GM18868 (cell line): ENCODE measurements around the gene TMEM250.
"Not testable (repeated sequence)": the region's sequence is repeated elsewhere in the genome, so short reads cannot be mapped to it uniquely, and the experiment has no call there.

Experiments
- ATAC-seq: cut with Tn5 transposase; IDR thresholded peaks from one replicate; pipeline ENCODE4 v1.9.1; 2021; ENCODE audit warnings: mild to moderate bottlenecking, moderate library complexity; ENCODE audit not compliant: unreplicated experiment

The TMEM250 gene

GRCh38 chr9:136118320-136119060, at the start of gene TMEM250:
TSS of gene TMEM250 (minus strand) at chr9:136118875. CDS start at chr9:136116900, 1,975 bp downstream.
- ATAC-seq: peak; percentile 72

GRCh38 chr9:136163248-136163850, 44.7 kb upstream of the TMEM250 start:
- ATAC-seq: no peak

GRCh38 chr9:136160995-136161610, 42.4 kb upstream of the TMEM250 start:
- no peak for ATAC-seq

GRCh38 chr9:136160381-136160841, 41.7 kb upstream of the TMEM250 start:
- no peak for ATAC-seq

- ATAC-seq: no peak
These were observed 41.2 kb upstream of the TMEM250 start for GRCh38 chr9:136159851-136160250.

- ATAC-seq: no peak
These were observed 39.0 kb upstream of the TMEM250 start for GRCh38 chr9:136157477-136158265.

- no peak for ATAC-seq
These were observed 37.8 kb upstream of the TMEM250 start for GRCh38 chr9:136156209-136157120.

GRCh38 chr9:136155576-136155975, 36.9 kb upstream of the TMEM250 start:
- no peak for ATAC-seq

GRCh38 chr9:136154943-136155342, 36.3 kb upstream of the TMEM250 start:
- no peak for ATAC-seq

- no peak for ATAC-seq
These were observed 34.8 kb upstream of the TMEM250 start for GRCh38 chr9:136153381-136154065.

GRCh38 chr9:136152931-136153330, 34.3 kb upstream of the TMEM250 start:
- no peak for ATAC-seq

- ATAC-seq: no peak
These were observed 33.8 kb upstream of the TMEM250 start for GRCh38 chr9:136152543-136152866.

GRCh38 chr9:136151848-136152542, 33.3 kb upstream of the TMEM250 start:
- no peak for ATAC-seq

GRCh38 chr9:136151214-136151804, 32.6 kb upstream of the TMEM250 start:
- no peak for ATAC-seq

GRCh38 chr9:136150664-136151213, 32.1 kb upstream of the TMEM250 start:
- ATAC-seq: not testable (repeated sequence)

GRCh38 chr9:136149853-136150252, 31.2 kb upstream of the TMEM250 start:
- ATAC-seq: no peak

- ATAC-seq: no peak
These were observed 30.7 kb upstream of the TMEM250 start for GRCh38 chr9:136149337-136149736.

GRCh38 chr9:136148766-136149165, 30.1 kb upstream of the TMEM250 start:
- no peak for ATAC-seq
